Smooth muscle cell (in vitro differentiated cells): ENCODE data around the gene SRCIN1. TPM values are rescaled to one million over a fixed set of nuclear protein-coding genes. Genes with fewer than 3 reads are reported as not detected.
"Not testable (repeated sequence)": the region's sequence is repeated elsewhere in the genome, so short reads cannot be mapped to it uniquely, and the experiment has no call there.

Experiments
- DNase-seq: peaks from one replicate; lab custom pipeline; 2025; ENCODE audit not compliant: unreplicated experiment; lab: John Stamatoyannopoulos, UW
- H2AFZ ChIP-seq: fragments of 200-600 bp; sonication (generic); 2 replicates; pipeline ENCODE4 v1.6.0; 2016; ENCODE audit warnings: antibody characterized with exemption, low read depth, mild to moderate bottlenecking
- H3F3A ChIP-seq: fragments of 200-600 bp; sonication (generic); 2 replicates; pipeline ENCODE4 v1.6.0; 2017; ENCODE audit warnings: antibody characterized with exemption, low read depth
- H3K27ac ChIP-seq: fragments of 200-600 bp; sonication (generic); 2 replicates; pipeline ENCODE4 v1.5.1; 2016; ENCODE audit warnings: low read depth, mild to moderate bottlenecking
- H3K27me3 ChIP-seq: fragments of 200-600 bp; sonication (generic); 2 replicates; pipeline ENCODE4 v1.6.1; 2016; ENCODE audit warnings: low read depth, mild to moderate bottlenecking
- H3K36me3 ChIP-seq: fragments of 200-600 bp; sonication (generic); 2 replicates; pipeline ENCODE4 v1.5.1; 2016; ENCODE audit warnings: low read depth
- H3K4me1 ChIP-seq: fragments of 200-600 bp; sonication (generic); 2 replicates; pipeline ENCODE4 v1.5.1; 2016; ENCODE audit warnings: low read depth
- H3K4me2 ChIP-seq: fragments of 200-600 bp; sonication (generic); 2 replicates; pipeline ENCODE4 v1.6.0; 2016; ENCODE audit warnings: mild to moderate bottlenecking
- H3K4me3 ChIP-seq: fragments of 200-600 bp; sonication (generic); 2 replicates; pipeline ENCODE4 v1.5.1; 2016; ENCODE audit warnings: mild to moderate bottlenecking
- H3K79me2 ChIP-seq: fragments of 200-600 bp; sonication (generic); 2 replicates; pipeline ENCODE4 v1.6.0; 2016; ENCODE audit warnings: low read depth, mild to moderate bottlenecking
- H3K9ac ChIP-seq: fragments of 200-600 bp; sonication (generic); 2 replicates; pipeline ENCODE4 v1.6.0; 2016; ENCODE audit warnings: low read depth
- H3K9me3 ChIP-seq: fragments of 200-600 bp; sonication (generic); replicated peaks from 2 replicates; pipeline ENCODE4 v1.5.1; 2016; ENCODE audit warnings: low read depth
- H4K20me1 ChIP-seq: fragments of 200-600 bp; sonication (generic); 2 replicates; pipeline ENCODE4 v1.6.0; 2016; ENCODE audit warnings: low read depth
- WGBS: methylation state at CpG from one replicate; pipeline ENCODE4 v1.1.7; 2016; ENCODE audit warnings: low lambda C conversion rate; 5-methylcytosine and 5-hydroxymethylcytosine counted together
- polyA plus RNA-seq: library from polyadenylated mRNA; unstranded; fragments of >200 nt; fragmentation: Nextera tagmentation; extraction: Ambion mirVana; gene quantifications from 2 replicates; pipeline ENCODE4 v1.2.1, GENCODE V29; 2016
- total RNA-seq: library from RNA; depleted of rRNA; stranded (reverse); fragments of >200 nt; gene quantifications from 2 replicates; pipeline ENCODE4 v1.2.3, GENCODE V29; 2014
- TF ChIP-seq, protein P1 (sequence below): fragments of 200-600 bp; sonication (generic); IDR thresholded peaks from 2 replicates; pipeline ENCODE4 v1.5.1; 2017; ENCODE audit warnings: borderline replicate concordance, mild to moderate bottlenecking, antibody characterized with exemption; ENCODE audit not compliant: insufficient read depth, poor library complexity, severe bottlenecking

Gene SRCIN1
- total and polyA plus RNA-seq, 2 experiments from 2014 or later, result 0.16 to 0.90 TPM

- Histone ChIP-seq H3K36me3 (no peaks in the 10 kb centered on the region), H3K4me2 (no peak overlapping the region), H3K79me2 (no peaks in the 10 kb centered on the region), H3K4me1 (peaks cover 18% of the 10 kb centered on the region), H3K9me3 (no peaks in the 10 kb centered on the region), H3K27ac (no peak overlapping the region), H3K9ac (no peak overlapping the region), H3K4me3 (no peak overlapping the region), H4K20me1 (peaks cover 65% of the 10 kb centered on the region), H3K27me3 (no peaks in the 10 kb centered on the region), H3F3A (no peaks in the 10 kb centered on the region), H2AFZ (no peak overlapping the region)
- TF ChIP-seq, protein P1, sequence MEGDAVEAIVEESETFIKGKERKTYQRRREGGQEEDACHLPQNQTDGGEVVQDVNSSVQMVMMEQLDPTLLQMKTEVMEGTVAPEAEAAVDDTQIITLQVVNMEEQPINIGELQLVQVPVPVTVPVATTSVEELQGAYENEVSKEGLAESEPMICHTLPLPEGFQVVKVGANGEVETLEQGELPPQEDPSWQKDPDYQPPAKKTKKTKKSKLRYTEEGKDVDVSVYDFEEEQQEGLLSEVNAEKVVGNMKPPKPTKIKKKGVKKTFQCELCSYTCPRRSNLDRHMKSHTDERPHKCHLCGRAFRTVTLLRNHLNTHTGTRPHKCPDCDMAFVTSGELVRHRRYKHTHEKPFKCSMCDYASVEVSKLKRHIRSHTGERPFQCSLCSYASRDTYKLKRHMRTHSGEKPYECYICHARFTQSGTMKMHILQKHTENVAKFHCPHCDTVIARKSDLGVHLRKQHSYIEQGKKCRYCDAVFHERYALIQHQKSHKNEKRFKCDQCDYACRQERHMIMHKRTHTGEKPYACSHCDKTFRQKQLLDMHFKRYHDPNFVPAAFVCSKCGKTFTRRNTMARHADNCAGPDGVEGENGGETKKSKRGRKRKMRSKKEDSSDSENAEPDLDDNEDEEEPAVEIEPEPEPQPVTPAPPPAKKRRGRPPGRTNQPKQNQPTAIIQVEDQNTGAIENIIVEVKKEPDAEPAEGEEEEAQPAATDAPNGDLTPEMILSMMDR, result no peak
- WGBS, result 69% methylated on average over 6 of the region's 6 CpGs
- no peak for DNase-seq
Measured at GRCh38 chr17:38508570-38508950, 97.2 kb downstream of the SRCIN1 start.

DNA sequence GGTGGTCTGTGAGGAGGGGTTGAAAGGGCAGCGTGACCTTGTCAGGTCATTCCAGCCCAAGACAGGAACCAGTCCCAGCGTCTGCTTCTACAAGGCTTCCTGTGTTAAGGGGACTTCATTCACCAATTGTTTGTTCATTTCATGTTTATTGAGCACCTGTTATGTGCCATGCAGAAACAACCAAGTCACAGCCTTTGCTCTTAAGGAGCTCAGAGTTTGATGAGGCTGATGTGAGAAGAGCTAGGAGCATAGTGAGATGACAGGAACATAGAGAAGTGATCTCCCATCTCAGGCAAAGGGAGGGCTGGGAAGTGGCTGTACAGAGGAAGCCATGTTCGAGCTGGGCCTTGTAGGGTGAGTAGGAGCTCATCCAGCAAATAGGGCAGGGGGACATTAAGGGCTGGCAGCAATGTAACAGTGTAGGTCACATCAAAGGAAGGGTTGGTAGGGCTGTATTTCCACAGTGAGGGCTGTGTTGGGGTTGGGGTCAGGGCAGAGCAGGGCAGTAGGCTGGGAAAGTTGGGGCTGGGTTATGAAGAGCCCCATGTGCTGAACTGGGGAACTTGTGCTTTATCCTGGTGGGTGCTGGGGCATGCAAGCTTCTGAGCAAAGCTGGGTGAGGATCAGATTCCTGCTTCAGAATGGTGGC lies 97.7 kb downstream of the SRCIN1 start:
- WGBS, result 96% methylated on average over 3 of the region's 3 CpGs
- no peak overlapping the region for H3K4me2 ChIP-seq
- H4K20me1 ChIP-seq, result peaks cover 65% of the 10 kb centered on the region
- H3K9me3 ChIP-seq, result no peaks in the 10 kb centered on the region
- TF ChIP-seq, protein P1, result no peak
- H2AFZ ChIP-seq, result no peak overlapping the region
- H3K4me3 ChIP-seq, result no peak overlapping the region
- no peak for DNase-seq
- no peaks in the 10 kb centered on the region for H3K36me3 ChIP-seq
- H3K4me1 ChIP-seq, result peaks cover 18% of the 10 kb centered on the region
- no peaks in the 10 kb centered on the region for H3K79me2 ChIP-seq
- H3K27ac ChIP-seq, result no peak overlapping the region
- no peaks in the 10 kb centered on the region for H3K27me3 ChIP-seq
- H3K9ac ChIP-seq, result no peak overlapping the region
- H3F3A ChIP-seq, result no peaks in the 10 kb centered on the region

DNA sequence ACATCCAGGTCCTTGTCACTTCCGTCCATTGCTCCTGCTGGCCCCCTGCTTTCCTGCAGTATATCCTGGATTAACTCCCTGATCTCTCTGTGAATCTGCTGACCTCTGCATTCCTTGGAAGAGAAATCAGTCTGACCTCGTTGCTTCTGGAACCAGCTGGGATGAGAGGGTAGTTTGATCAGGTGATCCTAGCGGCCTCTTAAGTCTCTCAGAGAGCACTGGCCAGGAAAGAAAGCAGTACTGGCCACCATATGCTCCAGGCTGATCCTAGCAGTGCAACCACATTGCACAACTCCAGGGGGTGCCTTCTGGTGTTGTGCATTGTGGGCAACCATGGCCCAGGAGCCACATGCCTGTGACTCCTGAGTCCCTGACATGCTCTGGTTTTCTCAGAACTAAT lies 98.3 kb downstream of the SRCIN1 start:
- Histone ChIP-seq H3K4me2 (no peak overlapping the region), H3K27me3 (no peaks in the 10 kb centered on the region), H3K4me3 (no peak overlapping the region), H3K79me2 (no peaks in the 10 kb centered on the region), H2AFZ (no peak overlapping the region), H3K36me3 (no peaks in the 10 kb centered on the region), H3K4me1 (peaks cover 18% of the 10 kb centered on the region), H3K9me3 (no peaks in the 10 kb centered on the region), H3K9ac (no peak overlapping the region), H3K27ac (no peak overlapping the region), H3F3A (no peaks in the 10 kb centered on the region), H4K20me1 (peaks cover 62% of the 10 kb centered on the region)
- no peak for DNase-seq
- TF ChIP-seq, protein P1, result peak; percentile 5
- WGBS, result 88% methylated on average over 3 of the region's 3 CpGs

DNA sequence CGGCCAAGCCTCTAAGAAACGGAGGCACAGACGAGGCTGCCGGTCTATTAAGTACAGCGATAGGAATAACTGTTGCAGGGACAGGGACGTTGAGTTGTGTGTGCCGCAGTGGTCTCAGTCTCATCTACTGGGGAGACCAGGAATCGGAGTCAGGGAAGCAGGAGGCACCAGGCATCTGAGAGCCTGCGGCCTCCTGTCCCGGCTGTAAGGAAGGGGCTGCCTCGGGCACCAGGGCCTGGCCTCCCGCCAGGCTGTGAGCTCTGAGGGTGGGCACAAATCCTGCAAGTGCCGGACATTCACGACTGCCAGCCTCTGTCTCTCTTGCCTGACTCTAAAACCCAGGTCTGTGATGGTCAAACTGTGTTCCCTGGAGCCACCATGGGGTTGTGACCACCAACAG lies 101.5 kb downstream of the SRCIN1 start:
- H3K9ac ChIP-seq, result no peak overlapping the region
- WGBS, result 97% methylated on average over 14 of the region's 14 CpGs

GRCh38 chr17:38503286-38503913 lies 102.4 kb downstream of the SRCIN1 start:
- WGBS, result 91% methylated on average over 15 of the region's 15 CpGs
- H3K9ac ChIP-seq, H3K36me3 ChIP-seq, H3K4me3 ChIP-seq, H3K27ac ChIP-seq, DNase-seq, H3K4me2 ChIP-seq, H3K79me2 ChIP-seq, H3K4me1 ChIP-seq, H3F3A ChIP-seq, H3K27me3 ChIP-seq, H3K9me3 ChIP-seq, H2AFZ ChIP-seq: not testable (repeated sequence)
- H4K20me1 ChIP-seq, result peaks cover 30% of the 10 kb centered on the region

More for the DNA sequence above, 101.5 kb downstream of the SRCIN1 start:
- H3F3A ChIP-seq, result no peaks in the 10 kb centered on the region
- H3K4me3 ChIP-seq, result no peak overlapping the region
- DNase-seq, result no peak
- H2AFZ ChIP-seq, result no peak overlapping the region
- TF ChIP-seq, protein P1, result no peak
- H3K4me1 ChIP-seq, result no peaks in the 10 kb centered on the region
- no peaks in the 10 kb centered on the region for H3K9me3 ChIP-seq
- H3K4me2 ChIP-seq, result no peak overlapping the region
- H3K79me2 ChIP-seq, result no peaks in the 10 kb centered on the region
- H4K20me1 ChIP-seq, result peaks cover 37% of the 10 kb centered on the region
- H3K27me3 ChIP-seq, result no peaks in the 10 kb centered on the region
- no peaks in the 10 kb centered on the region for H3K36me3 ChIP-seq
- no peak overlapping the region for H3K27ac ChIP-seq
